ENCODE results near the gene ZKSCAN5. TPM values are rescaled to one million over a fixed set of nuclear protein-coding genes. Genes with fewer than 3 reads are reported as not detected.
"Not testable (repeated sequence)": the region's sequence is repeated elsewhere in the genome, so short reads cannot be mapped to it uniquely, and the experiment has no call there.

ZKSCAN5 gene
- total RNA-seq, 1 experiment from 2014 or later, result 15.5 TPM

- Mint-ChIP-seq H3K36me3 (peaks cover 54% of the 10 kb centered on the region), H3K4me1 (no peaks in the 10 kb centered on the region), H3K9me3 (no peaks in the 10 kb centered on the region), H3K27ac (no peak overlapping the region), H3K4me3 (no peak overlapping the region), H3K27me3 (ENCODE audit: low read depth) (no peaks in the 10 kb centered on the region)
- no peak for TF ChIP-seq ZNF423 (CRISPR knock-in tag; IDR thresholded peaks at IDR 0.05)
- TF ChIP-seq HMGA2 (CRISPR knock-in tag; IDR thresholded peaks at IDR 0.05), result no peak
- TF ChIP-seq ESRRA (CRISPR knock-in tag; IDR thresholded peaks at IDR 0.05; ENCODE audit: borderline replicate concordance), result no peak
- ChIA-PET CTCF (interaction anchor here (0.6 kb wide), 1 partner anchor 75 kb away, joined by 3 read pairs; no protein-coding TSS in a partner anchor), POLR2A (no interaction called here)
- ATAC-seq (no peak), DNase-seq (ENCODE audit: low spot score) (no peak)
Observed at GRCh38 chr7:99563650-99564049, 59.2 kb downstream of the ZKSCAN5 start.

GRCh38 chr7:99568770-99569169 lies 64.3 kb downstream of the ZKSCAN5 start:
- H3K9me3 Mint-ChIP-seq; DNase-seq (ENCODE audit: low spot score); H3K27me3 Mint-ChIP-seq (ENCODE audit: low read depth); POLR2A ChIA-PET; CTCF ChIA-PET; H3K4me1 Mint-ChIP-seq; H3K4me3 Mint-ChIP-seq; H3K27ac Mint-ChIP-seq; ATAC-seq: not testable (repeated sequence)
- H3K36me3 Mint-ChIP-seq, result peaks cover 60% of the 10 kb centered on the region
- peak; percentile 77 for TF ChIP-seq ZNF121 (CRISPR knock-in tag; IDR thresholded peaks at IDR 0.05)

- Mint-ChIP-seq H3K9me3 (no peaks in the 10 kb centered on the region), H3K4me3 (no peak overlapping the region), H3K27me3 (ENCODE audit: low read depth) (no peaks in the 10 kb centered on the region), H3K4me1 (peaks cover 19% of the 10 kb centered on the region), H3K36me3 (peaks cover 44% of the 10 kb centered on the region), H3K27ac (no peak overlapping the region)
- no peak for DNase-seq (ENCODE audit: low spot score)
- no peak for ATAC-seq
- POLR2A ChIA-PET, result no interaction called here
- CTCF ChIA-PET, result interaction anchor here (1.0 kb wide), 1 partner anchor 113 kb away, joined by 3 read pairs; no protein-coding TSS in a partner anchor
- no peak for TF ChIP-seq NR3C1 (CRISPR knock-in tag; conservative IDR thresholded peaks at IDR 0.05; ENCODE audit: low read depth)
- TF ChIP-seq MXD4 (CRISPR knock-in tag; IDR thresholded peaks at IDR 0.05; ENCODE audit: borderline replicate concordance), result no peak
- no peak for TF ChIP-seq MYBL2 (CRISPR knock-in tag; IDR thresholded peaks at IDR 0.05)
- TF ChIP-seq ZNF121 (CRISPR knock-in tag; IDR thresholded peaks at IDR 0.05), result no peak
- TF ChIP-seq, protein P1, sequence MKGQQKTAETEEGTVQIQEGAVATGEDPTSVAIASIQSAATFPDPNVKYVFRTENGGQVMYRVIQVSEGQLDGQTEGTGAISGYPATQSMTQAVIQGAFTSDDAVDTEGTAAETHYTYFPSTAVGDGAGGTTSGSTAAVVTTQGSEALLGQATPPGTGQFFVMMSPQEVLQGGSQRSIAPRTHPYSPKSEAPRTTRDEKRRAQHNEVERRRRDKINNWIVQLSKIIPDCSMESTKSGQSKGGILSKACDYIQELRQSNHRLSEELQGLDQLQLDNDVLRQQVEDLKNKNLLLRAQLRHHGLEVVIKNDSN (CRISPR knock-in tag; IDR thresholded peaks at IDR 0.05), result no peak
- TF ChIP-seq CBFB (CRISPR knock-in tag; IDR thresholded peaks at IDR 0.05; ENCODE audit: low read depth), result no peak
- no peak for TF ChIP-seq PRDM15 (CRISPR knock-in tag; IDR thresholded peaks at IDR 0.05)
- no peak for TF ChIP-seq CREM (CRISPR knock-in tag; IDR thresholded peaks at IDR 0.05)
- TF ChIP-seq KAT7 (CRISPR knock-in tag; IDR thresholded peaks at IDR 0.05; ENCODE audit: borderline replicate concordance), result no peak
- no peak for TF ChIP-seq ZNF396 (CRISPR knock-in tag; IDR thresholded peaks at IDR 0.05; ENCODE audit: borderline replicate concordance)
- TF ChIP-seq NFE2L1 (CRISPR knock-in tag; IDR thresholded peaks at IDR 0.05), result no peak
- TF ChIP-seq, protein P2, sequence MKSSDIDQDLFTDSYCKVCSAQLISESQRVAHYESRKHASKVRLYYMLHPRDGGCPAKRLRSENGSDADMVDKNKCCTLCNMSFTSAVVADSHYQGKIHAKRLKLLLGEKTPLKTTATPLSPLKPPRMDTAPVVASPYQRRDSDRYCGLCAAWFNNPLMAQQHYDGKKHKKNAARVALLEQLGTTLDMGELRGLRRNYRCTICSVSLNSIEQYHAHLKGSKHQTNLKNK (CRISPR knock-in tag; IDR thresholded peaks at IDR 0.05), result no peak
- TF ChIP-seq EMX1 (CRISPR knock-in tag; IDR thresholded peaks at IDR 0.05), result no peak
- TF ChIP-seq, protein P3, sequence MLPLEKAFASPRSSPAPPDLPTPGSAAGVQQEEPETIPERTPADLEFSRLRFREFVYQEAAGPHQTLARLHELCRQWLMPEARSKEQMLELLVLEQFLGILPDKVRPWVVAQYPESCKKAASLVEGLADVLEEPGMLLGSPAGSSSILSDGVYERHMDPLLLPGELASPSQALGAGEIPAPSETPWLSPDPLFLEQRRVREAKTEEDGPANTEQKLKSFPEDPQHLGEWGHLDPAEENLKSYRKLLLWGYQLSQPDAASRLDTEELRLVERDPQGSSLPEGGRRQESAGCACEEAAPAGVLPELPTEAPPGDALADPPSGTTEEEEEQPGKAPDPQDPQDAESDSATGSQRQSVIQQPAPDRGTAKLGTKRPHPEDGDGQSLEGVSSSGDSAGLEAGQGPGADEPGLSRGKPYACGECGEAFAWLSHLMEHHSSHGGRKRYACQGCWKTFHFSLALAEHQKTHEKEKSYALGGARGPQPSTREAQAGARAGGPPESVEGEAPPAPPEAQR (CRISPR knock-in tag; IDR thresholded peaks at IDR 0.05), result no peak
Observed at GRCh38 chr7:99571768-99572167, 67.3 kb downstream of the ZKSCAN5 start.
